Mammary epithelial cell (primary cell): ENCODE results near the gene DRD4.

ENCODE experiments used
- EZH2 ChIP-seq: IDR thresholded peaks from 2 replicates; pipeline ENCODE4 v1.6.1; 2012; ENCODE audit warnings: low read length, inconsistent platforms, borderline replicate concordance
- TF ChIP-seq, protein P1 (sequence below), 2 donors: IDR thresholded peaks in 1 of 2; conservative IDR thresholded peaks in 1 of 2; 2 replicates each; pipeline ENCODE4 v1.5.1; 2011 to 2012; ENCODE audit warnings: inconsistent platforms in 2 of 2, low read length in 2 of 2, mild to moderate bottlenecking in 2 of 2, control low read depth in 1 of 2, low read depth in 1 of 2; ENCODE audit not compliant: insufficient read depth in 1 of 2; ENCODE audit errors: extremely low read depth in 1 of 2

DNA sequence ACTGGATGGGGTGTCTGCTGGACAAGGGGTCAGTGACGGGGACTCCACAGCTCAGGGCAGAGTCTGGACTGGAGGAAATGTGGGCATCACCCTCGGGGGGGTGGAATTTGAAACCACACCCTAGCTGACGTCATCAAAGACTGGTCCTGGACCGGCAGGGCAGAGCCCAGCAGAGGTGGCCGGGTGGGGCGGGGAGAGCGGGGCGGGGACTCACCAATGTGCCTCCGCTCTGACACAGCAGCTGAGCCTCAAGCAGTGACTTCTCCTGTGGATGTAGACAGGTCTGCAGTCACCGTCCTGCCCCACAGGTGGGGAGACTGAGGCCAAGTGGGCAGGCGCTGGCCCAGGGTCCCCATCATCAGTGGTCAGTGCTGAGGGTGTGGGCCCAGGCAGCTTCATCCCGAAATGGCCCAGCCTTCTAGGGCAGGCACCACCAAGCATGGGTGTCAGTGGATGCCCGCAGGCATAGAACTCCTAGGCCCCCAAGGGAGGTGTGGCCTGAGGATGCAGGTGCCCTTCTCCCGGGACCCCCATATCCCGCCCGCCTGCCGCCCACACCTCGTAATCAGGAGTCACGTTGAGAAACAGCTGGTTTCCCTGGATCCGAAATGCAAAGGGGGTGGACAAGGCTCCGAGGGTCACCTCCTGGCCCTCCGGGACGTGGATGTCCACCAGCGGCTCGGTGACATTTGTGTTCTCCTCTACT is 12.9 kb upstream of the DRD4 start:
- TF ChIP-seq EZH2: no peak
- TF ChIP-seq, protein P1, sequence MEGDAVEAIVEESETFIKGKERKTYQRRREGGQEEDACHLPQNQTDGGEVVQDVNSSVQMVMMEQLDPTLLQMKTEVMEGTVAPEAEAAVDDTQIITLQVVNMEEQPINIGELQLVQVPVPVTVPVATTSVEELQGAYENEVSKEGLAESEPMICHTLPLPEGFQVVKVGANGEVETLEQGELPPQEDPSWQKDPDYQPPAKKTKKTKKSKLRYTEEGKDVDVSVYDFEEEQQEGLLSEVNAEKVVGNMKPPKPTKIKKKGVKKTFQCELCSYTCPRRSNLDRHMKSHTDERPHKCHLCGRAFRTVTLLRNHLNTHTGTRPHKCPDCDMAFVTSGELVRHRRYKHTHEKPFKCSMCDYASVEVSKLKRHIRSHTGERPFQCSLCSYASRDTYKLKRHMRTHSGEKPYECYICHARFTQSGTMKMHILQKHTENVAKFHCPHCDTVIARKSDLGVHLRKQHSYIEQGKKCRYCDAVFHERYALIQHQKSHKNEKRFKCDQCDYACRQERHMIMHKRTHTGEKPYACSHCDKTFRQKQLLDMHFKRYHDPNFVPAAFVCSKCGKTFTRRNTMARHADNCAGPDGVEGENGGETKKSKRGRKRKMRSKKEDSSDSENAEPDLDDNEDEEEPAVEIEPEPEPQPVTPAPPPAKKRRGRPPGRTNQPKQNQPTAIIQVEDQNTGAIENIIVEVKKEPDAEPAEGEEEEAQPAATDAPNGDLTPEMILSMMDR (conservative IDR thresholded peaks at IDR 0.05 in 1 of 2, IDR thresholded peaks at IDR 0.05 in 1 of 2; ENCODE audit: extremely low read depth in 1 of 2, insufficient read depth in 1 of 2, low read depth in 1 of 2, low read length in 2 of 2): no peak
